GM15510 (cell line): Measurements from ENCODE around the gene KCTD6.

Experiments used
- POLR2A ChIP-seq: IDR thresholded peaks from 3 replicates; pipeline ENCODE4 v1.6.1; 2011; ENCODE audit warnings: borderline replicate concordance; ENCODE audit not compliant: insufficient read length; ENCODE audit errors: extremely low read depth

Gene KCTD6

GRCh38 chr3:58529516-58530353, 37.8 kb downstream of the KCTD6 start:
- TF ChIP-seq POLR2A, result no peak

DNA sequence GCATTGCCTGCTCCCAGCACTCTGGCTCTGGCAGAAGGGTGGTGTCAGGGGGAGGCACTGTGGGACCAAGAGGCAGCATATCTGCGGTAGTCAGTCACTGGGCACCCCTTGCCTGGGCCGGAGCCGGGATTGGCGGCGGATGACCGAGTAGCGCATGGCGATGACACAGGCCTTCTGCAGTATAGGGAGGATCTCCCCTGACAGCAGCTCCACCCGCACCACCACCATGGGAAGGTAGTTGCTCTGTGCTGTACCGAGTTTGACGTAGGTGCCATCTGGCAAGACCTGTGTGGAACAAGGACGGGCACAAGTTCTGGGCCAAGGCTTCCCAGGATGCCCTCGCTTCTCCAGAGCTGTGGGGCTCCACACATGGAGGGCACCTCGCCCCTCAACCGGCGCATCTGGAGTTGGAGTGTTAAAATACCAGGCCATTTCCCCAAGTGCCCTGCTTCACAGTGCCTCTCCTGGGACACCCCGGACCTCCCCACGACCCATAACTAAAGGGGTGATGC, 38.5 kb downstream of the KCTD6 start:
- no peak for TF ChIP-seq POLR2A

DNA sequence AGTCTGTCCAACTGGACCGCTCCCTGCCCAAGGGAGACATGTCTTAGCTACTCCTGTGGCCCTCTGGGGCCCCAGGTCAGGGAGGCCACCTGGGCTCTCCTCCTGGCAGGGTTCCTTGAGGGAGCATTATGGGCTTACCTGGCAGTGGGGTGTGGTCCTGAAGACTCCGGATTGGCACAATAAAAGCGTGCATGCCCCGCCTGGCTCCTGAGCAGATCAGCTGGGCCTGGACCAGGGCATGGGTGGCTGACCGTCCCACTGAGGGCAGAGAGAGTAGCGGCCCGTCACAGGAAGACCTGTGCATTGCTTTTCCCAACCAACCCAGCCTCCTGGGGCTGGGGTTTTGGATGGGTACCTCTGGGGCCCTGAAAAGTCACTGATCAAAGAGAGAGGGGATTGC, 39.7 kb downstream of the KCTD6 start:
- no peak for TF ChIP-seq POLR2A

- no peak for TF ChIP-seq POLR2A
These were observed 40.1 kb downstream of the KCTD6 start for GRCh38 chr3:58531956-58532355.

DNA sequence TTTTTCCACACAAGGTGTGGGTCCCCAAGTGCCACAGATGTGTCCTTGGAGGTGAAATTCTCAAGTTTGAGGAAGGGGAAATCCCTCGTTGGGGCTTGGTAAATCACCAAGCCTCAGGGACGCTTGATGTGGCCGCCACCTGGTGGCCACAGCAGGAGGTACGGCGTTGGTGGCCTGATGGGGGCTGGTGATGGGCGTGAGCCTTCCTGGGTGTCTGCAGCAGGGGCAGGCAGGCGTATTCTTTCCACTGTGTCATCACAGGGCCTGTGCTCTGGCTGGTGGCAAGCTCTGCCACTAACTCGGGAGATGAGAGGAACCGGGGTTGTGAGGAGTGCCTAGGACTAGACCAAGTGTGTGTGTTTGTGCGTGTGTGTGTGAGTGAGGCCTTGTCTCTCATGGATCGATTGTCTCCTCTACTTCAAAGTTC, 40.9 kb downstream of the KCTD6 start:
- no peak for TF ChIP-seq POLR2A

GRCh38 chr3:58534592-58535494, 42.9 kb downstream of the KCTD6 start:
- TF ChIP-seq POLR2A, result no peak

DNA sequence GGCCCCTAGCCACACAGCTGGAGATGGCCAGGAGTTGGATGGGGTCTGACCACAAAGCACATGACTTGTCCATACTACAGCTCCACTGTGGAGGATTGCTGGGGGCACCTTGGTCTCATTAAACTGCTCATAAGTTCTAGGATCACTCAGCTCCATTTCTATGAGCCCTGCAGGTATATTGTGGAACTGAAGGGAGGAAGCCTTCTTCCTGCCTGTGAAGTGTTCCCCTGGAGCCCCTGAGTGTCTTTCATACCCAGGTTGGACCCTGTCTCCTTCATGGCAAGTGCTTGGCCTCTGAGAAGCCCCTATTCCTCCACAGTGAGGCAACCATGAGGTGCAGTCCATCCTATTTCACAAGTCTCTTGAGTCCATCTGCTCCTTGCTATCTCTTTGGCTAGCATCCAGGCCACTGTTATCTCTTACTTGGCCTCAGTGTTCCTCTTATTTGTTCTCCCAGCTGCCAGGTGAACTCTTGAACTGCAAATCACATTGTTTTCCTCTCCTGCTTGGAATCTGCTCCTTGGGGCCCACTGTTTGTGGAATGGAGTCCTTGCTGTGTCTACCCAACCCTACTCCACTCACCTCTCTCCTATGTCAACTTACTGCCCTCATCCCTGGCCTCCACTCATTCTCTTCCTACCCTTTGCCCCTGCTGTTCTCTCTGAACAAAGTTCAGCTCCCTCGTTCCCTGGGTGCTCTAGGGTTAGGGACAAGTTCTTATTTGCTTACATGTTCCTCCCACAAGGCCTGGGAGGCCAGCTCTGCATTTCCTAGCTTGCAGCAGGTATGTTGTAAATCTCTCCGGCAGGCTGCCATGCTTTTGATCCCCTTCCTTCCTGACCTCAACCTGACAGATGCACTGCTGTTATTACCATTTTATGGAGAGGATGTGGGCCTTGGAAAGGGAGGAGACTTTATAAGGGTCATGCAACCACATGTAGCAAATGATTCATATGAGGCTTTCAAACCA, 43.9 kb downstream of the KCTD6 start:
- TF ChIP-seq POLR2A, result no peak

GRCh38 chr3:58536501-58537411, 44.9 kb downstream of the KCTD6 start, which contains the start of gene ACOX2:
ACOX2 (minus strand) TSS chr3:58537190; CDS start chr3:58535106, 2,084 bp downstream.
- TF ChIP-seq POLR2A, result no peak

DNA sequence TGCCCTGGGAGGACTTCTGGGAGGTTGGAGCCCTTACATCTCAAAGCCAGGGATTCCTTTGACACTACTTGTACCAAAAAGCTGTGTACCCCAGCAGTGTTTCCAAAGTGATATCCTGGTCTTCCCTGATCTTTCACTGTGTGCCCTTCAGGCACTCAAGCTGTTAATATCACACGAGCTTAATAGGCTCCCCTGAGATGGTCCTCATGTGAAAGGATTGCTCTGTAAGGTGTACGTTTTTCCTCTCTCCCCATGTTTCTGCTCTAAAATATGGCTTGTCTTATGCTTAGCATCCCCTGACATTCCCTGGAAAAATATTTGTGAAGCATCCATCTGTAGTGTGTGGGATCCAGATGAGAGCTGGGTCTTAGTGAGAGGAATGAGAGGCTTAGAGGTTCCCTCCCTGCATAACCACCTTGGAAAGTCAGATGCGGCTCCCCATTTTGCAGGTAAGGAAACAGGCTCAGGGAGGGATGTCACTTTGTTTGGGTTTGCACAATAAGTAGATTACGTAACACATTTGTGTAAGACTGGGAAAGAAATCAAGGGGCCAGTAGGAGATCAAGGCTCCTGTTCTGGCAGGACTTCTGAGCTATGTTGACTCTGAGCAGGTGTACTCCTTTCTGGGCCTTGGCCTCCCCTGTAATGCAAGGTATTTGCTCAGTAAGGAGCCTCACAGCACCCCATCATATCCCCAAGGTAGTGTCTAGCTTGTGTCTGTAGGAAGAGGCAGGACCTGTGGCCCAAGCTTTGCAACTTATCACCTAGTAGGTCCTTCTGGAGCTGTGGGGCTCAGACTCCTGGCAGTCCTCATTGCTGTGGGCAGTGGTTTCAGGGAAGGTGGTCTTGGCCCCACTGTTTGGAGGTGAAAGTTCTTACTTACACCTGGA, 45.8 kb downstream of the KCTD6 start:
- TF ChIP-seq POLR2A, result no peak

GRCh38 chr3:58539626-58540025, 47.7 kb downstream of the KCTD6 start:
- TF ChIP-seq POLR2A, result no peak

- no peak for TF ChIP-seq POLR2A
These were observed 48.4 kb downstream of the KCTD6 start for GRCh38 chr3:58540176-58540858.

GRCh38 chr3:58544541-58544940, 52.6 kb downstream of the KCTD6 start:
- no peak for TF ChIP-seq POLR2A
